ENCODE measurements around the gene CELSR1. TPM values are rescaled to one million over a fixed set of nuclear protein-coding genes. Genes with fewer than 3 reads are reported as not detected.
A peak's percentile ranks its signal among the peaks of the same experiment; 100 is the strongest.

The CELSR1 gene
- total and polyA plus RNA-seq, 7 donors: 0.23 to 5.0 (median 0.82) TPM

DNA sequence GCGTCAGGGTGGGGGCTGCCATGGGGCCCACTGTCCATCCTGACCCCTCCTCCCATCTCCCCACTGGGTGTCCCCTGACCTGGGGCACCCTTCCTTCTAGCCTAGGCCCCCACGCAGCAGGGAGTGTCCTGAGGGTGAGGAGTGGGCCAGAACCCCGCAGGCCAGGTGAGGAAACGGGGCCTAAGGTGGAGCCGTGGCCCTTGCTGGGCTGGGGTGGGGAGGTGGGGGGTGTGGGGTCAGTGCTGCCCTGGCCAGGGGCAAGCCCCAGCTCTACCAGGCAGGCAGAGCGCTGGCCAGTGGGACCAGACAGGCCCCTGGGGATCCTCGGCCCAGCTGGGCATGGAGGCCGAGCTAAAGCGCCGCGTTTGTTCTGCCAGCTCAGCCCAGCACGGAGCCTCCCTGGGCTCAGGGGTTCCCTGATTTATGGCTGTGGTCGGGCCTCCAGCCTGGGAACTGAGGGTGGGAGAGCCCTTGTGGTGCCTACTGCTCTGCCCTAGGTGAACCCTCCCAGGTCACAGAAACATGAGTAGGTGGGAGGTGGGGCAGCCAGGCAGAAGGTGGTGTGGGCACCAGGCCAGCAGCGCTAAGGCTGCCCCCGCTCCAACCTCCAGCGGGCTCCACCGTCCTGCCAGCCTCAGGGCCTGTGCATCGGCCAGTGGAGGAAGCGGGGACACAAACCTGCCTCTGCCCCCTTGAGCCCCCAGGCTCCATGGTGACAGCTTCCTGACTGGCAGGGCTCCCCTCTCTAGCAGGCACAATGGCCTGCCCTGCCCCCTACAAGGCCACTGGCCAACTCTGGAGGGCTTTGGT is 179.5 kb downstream of the CELSR1 start:
- H3K36me3 ChIP-seq: peaks cover 0 to 44% (median 20%) of the 10 kb centered on the region in 4 donors
- 85 to 93% methylated on average over 19 of the region's 19 CpGs for WGBS, 2 donors
- intact Hi-C loops (cut with DNase I): no loop called here

DNA sequence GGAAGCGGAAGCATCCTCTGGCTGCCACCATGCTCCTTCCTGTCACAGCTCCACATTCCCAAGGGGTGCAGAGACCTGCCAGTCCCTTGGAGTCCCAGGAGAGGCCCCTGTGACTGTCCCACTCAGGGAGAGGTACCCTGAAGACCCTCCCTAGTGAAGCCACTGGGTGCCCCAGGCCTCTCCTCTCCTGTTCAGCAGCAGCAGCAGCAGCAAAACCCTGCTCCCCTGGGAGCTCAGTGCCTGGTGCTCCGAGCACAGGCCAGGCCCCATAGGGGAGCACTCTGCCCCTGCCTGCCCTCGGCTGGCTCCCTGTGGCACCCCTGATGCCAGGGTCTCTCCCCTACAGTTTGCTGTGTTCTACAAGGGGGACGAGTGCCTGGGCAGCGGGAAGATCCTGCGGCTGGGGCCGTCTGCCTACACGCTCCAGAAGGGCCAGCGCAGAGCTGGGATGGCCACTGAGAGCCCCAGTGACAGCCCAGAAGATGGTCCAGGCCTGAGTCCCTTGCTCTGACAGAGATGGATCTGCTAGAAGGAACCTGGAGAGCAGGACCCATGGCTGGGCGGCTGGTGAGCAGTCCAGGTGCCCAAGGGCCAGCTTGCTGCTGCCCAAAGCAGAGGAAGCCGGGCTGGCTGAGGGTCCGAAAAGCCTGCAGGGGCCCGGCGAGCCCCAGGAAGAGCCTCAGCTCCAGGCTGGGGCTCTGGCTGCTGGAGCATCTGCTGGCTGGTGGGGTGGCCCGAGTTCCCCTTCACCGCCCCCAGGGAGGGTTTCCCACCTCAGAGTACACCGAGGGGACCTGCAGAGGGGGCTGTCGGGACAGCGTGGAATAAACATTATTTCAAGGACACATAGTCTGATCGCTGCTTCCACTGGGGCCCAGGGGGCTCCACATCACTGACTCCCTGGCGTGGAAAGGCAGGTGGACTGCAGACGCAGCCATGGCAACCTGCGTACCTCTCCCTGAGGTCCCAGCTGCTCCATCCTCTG is 180.6 kb downstream of the CELSR1 start:
- H3K27me3 ChIP-seq: no peaks in the 10 kb centered on the region
- 91 to 92% methylated on average over 23 of the region's 23 CpGs for whole genome bisulfite sequencing, 2 donors
- H3K36me3 ChIP-seq: peaks cover 4 to 56% (median 32%) of the 10 kb centered on the region in 4 donors
- TF ChIP-seq, protein P1, sequence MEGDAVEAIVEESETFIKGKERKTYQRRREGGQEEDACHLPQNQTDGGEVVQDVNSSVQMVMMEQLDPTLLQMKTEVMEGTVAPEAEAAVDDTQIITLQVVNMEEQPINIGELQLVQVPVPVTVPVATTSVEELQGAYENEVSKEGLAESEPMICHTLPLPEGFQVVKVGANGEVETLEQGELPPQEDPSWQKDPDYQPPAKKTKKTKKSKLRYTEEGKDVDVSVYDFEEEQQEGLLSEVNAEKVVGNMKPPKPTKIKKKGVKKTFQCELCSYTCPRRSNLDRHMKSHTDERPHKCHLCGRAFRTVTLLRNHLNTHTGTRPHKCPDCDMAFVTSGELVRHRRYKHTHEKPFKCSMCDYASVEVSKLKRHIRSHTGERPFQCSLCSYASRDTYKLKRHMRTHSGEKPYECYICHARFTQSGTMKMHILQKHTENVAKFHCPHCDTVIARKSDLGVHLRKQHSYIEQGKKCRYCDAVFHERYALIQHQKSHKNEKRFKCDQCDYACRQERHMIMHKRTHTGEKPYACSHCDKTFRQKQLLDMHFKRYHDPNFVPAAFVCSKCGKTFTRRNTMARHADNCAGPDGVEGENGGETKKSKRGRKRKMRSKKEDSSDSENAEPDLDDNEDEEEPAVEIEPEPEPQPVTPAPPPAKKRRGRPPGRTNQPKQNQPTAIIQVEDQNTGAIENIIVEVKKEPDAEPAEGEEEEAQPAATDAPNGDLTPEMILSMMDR (IDR thresholded peaks at IDR 0.05): no peak
- no peak for TF ChIP-seq POLR2A (IDR thresholded peaks at IDR 0.05)
- no peak for TF ChIP-seq EP300 (IDR thresholded peaks at IDR 0.05)
- TF ChIP-seq POLR2AphosphoS5 (IDR thresholded peaks at IDR 0.05): no peak
- DNase-seq: no peak
- H3K27ac ChIP-seq: no peak overlapping the region
- H3K4me1 ChIP-seq: no peaks in the 10 kb centered on the region
- intact Hi-C loops (cut with DNase I): no loop called here
- H3K9me3 ChIP-seq: no peaks in the 10 kb centered on the region
- no peak overlapping the region for H3K4me3 ChIP-seq

More for the DNA sequence above, 179.5 kb downstream of the CELSR1 start:
- no peaks in the 10 kb centered on the region for H3K4me1 ChIP-seq
- TF ChIP-seq, protein P1 (IDR thresholded peaks at IDR 0.05): no peak
- no peak for TF ChIP-seq POLR2A (IDR thresholded peaks at IDR 0.05)
- no peak for TF ChIP-seq EP300 (IDR thresholded peaks at IDR 0.05)
- H3K4me3 ChIP-seq: no peak overlapping the region
- H3K27ac ChIP-seq: no peak overlapping the region
- no peak for DNase-seq
- no peaks in the 10 kb centered on the region for H3K27me3 ChIP-seq
- no peaks in the 10 kb centered on the region for H3K9me3 ChIP-seq

DNA sequence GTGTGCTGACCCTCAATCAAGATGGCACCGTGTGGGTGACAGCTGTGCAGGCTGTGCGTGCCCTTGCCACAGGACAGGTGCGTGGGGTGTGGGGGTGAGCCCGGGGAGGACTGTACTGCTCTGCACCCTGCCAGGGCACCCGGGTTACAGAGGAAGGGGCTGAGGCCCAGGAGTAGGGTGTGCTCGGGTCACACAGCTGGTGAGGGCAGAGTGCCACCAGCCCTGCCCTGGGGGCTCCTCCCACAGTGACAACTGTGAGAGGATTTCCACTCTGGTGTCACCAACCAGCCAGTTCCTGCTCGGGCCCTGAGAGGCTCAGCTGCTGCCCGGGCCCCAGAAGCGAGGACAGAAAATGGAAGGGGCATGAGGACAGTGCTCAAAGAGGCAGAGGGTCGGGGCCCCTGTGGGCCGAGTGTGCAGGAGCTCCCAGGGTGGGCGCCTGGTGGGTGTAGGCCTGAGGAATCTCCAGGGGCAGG is 181.4 kb downstream of the CELSR1 start:
- no peak overlapping the region for H3K27ac ChIP-seq
- intact Hi-C loops (cut with DNase I): no loop called here
- DNase-seq: no peak
- 84 to 87% methylated on average over 12 of the region's 12 CpGs for WGBS, 2 donors
- peaks cover 11 to 63% (median 39%) of the 10 kb centered on the region in 4 donors for H3K36me3 ChIP-seq
- H3K27me3 ChIP-seq: no peaks in the 10 kb centered on the region
- H3K4me3 ChIP-seq: no peak overlapping the region
- no peaks in the 10 kb centered on the region for H3K4me1 ChIP-seq
- H3K9me3 ChIP-seq: no peaks in the 10 kb centered on the region
- TF ChIP-seq EP300 (IDR thresholded peaks at IDR 0.05) (no peak), POLR2AphosphoS5 (IDR thresholded peaks at IDR 0.05) (no peak), POLR2A (IDR thresholded peaks at IDR 0.05) (no peak)
- TF ChIP-seq, protein P1 (IDR thresholded peaks at IDR 0.05): no peak

GRCh38 chr22:46355369-46355995 is 181.9 kb downstream of the CELSR1 start:
- TF ChIP-seq, protein P1 (IDR thresholded peaks at IDR 0.05): peak in 3 of 4 experiments; percentile 52 to 62 (median 58)
- no peak for TF ChIP-seq POLR2A (IDR thresholded peaks at IDR 0.05)
- TF ChIP-seq EP300 (IDR thresholded peaks at IDR 0.05): no peak
- TF ChIP-seq POLR2AphosphoS5 (IDR thresholded peaks at IDR 0.05): no peak
- intact Hi-C loops (cut with DNase I): no loop called here
- H3K9me3 ChIP-seq: no peaks in the 10 kb centered on the region
- H3K4me1 ChIP-seq: peaks cover 0 to 3% (median 0%) of the 10 kb centered on the region in 4 donors
- no peak for DNase-seq
- no peak overlapping the region for H3K4me3 ChIP-seq
- H3K27ac ChIP-seq: no peak overlapping the region
- H3K27me3 ChIP-seq: no peaks in the 10 kb centered on the region
- peaks cover 16 to 69% (median 45%) of the 10 kb centered on the region in 4 donors for H3K36me3 ChIP-seq
- WGBS, 2 donors: 50 to 58% methylated on average over 22 of the region's 22 CpGs

Measured in sigmoid colon (tissue), 7 donors.